Choroid plexus epithelial cell (primary cell): ENCODE data around the gene KDELR3.

Experiments
- DNase-seq: peaks from one replicate; pipeline ENCODE4 v3.0.0-alpha.2; 2010; ENCODE audit warnings: low read depth
- H3K4me3 ChIP-seq: 2 replicates; pipeline ENCODE4 v1.5.1; 2011; ENCODE audit warnings: low read depth, mild to moderate bottlenecking, control low read depth, low read length, moderate library complexity
- TF ChIP-seq, protein P1 (sequence below): conservative IDR thresholded peaks from 2 replicates; pipeline ENCODE4 v1.5.1; 2011; ENCODE audit warnings: low read depth, mild to moderate bottlenecking, control low read depth, inconsistent platforms, low read length, moderate library complexity

KDELR3 gene

DNA sequence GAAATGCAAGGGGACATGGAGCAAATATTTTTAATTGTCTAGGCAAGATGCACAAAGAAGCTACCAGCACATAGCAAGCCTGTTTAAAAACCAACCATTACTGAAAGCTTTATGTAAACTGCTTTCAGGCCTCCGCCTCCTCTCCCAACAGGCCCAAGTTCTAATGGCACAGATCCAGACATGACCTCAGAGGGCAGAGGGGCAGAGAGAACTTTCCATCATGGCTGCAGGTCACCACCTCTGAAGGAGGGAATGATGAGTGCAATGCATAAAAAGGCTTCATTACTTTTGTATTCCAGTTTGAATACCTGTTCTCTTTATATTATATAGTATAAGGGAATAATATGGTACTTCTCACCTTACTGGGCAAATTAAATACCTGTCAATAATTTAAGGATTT is 23.0 kb downstream of the KDELR3 start:
- no peak overlapping the region for H3K4me3 ChIP-seq
- TF ChIP-seq, protein P1, sequence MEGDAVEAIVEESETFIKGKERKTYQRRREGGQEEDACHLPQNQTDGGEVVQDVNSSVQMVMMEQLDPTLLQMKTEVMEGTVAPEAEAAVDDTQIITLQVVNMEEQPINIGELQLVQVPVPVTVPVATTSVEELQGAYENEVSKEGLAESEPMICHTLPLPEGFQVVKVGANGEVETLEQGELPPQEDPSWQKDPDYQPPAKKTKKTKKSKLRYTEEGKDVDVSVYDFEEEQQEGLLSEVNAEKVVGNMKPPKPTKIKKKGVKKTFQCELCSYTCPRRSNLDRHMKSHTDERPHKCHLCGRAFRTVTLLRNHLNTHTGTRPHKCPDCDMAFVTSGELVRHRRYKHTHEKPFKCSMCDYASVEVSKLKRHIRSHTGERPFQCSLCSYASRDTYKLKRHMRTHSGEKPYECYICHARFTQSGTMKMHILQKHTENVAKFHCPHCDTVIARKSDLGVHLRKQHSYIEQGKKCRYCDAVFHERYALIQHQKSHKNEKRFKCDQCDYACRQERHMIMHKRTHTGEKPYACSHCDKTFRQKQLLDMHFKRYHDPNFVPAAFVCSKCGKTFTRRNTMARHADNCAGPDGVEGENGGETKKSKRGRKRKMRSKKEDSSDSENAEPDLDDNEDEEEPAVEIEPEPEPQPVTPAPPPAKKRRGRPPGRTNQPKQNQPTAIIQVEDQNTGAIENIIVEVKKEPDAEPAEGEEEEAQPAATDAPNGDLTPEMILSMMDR: no peak
- DNase-seq: peak; percentile 94

DNA sequence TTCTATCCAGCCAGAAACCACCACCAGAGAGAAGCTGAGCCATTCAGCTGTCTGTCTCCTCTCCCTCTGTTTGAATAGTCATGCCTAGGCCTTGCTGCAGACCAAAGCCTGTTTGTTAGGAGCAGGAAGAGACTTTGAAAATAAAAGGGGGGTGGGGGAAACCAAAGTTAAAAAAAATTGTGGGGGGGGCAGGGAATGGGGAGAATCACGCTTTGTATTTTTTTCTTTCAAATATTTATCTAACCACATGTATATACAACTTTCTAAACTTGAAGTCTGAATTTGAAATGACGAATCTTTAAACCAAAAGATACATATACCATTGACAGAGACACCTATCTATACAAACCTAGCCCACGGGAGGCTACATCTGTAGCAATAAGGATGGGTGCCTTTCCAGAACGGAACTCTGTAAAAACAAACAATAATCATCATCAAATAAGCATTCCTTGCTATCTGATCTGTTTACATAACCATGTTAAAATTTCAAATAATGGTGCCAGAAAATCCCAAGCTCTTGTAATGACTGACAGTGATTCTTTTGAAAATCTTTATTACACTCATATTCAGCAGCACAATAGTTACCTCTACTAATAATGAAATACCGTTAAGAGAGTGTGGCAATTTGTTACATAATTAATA is 23.9 kb downstream of the KDELR3 start:
- TF ChIP-seq, protein P1: no peak
- no peak for DNase-seq

DNA sequence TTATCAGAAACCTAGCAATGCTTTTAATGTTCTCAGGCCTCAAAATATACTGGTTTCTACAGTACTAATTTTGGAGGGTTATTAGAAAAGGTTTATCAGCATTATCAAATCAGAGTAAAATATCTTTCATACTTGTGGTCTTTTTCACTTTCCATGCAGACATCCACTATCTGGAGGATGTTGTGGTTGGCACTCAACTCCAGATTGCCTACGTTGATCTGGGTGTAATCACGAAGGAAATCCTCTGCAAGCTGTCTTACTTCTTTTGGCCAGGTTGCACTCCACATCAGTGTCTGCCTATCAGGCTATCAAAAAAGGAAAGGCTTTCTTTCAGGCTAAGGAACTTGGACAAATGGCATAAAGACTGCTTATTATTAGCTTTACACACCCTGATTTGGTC is 26.6 kb downstream of the KDELR3 start:
- TF ChIP-seq, protein P1: no peak
- H3K4me3 ChIP-seq: no peak overlapping the region
- peak; percentile 83 for DNase-seq

More for the DNA sequence above, 23.9 kb downstream of the KDELR3 start:
- H3K4me3 ChIP-seq: no peak overlapping the region

DNA sequence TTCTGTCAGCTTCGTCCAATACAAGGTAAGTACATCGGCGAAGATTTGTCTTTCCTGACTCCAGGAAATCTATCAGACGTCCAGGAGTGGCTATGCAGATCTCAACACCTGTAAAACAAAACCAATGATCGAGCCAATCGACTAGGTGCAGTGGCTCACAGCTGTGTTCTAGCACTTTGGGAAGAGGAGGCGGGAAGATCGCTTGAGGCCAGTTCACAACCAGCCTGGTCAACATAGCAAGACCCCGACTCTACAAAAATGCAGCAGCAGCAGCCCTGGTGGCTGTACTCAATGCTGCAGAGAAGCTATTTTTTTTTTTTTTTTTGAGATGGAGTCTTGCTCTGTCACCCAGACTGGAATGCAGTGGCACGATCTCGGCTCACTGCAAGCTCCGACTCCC is 27.0 kb downstream of the KDELR3 start:
- TF ChIP-seq, protein P1: peak; percentile 19
- DNase-seq: no peak
- H3K4me3 ChIP-seq: no peak overlapping the region

DNA sequence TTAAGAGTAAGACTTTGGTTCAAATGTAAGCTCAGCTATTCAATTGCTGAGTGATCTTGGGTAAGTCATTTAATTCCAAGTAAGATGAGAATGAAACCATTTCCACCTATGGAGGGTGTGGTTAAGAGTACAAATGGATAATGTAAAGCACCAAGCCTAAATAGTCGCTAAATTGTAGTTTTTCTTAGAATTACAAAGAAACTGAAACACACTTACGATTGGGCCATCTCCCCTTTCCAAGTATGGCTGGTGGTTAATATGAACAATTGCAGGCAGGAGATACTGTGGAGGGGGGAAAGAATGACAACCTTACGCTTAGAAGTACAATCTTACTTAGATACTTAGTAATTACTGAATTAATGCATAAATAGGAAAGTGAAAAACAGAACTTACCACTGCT is 30.0 kb downstream of the KDELR3 start:
- TF ChIP-seq, protein P1: no peak
- no peak for DNase-seq
- H3K4me3 ChIP-seq: no peak overlapping the region

DNA sequence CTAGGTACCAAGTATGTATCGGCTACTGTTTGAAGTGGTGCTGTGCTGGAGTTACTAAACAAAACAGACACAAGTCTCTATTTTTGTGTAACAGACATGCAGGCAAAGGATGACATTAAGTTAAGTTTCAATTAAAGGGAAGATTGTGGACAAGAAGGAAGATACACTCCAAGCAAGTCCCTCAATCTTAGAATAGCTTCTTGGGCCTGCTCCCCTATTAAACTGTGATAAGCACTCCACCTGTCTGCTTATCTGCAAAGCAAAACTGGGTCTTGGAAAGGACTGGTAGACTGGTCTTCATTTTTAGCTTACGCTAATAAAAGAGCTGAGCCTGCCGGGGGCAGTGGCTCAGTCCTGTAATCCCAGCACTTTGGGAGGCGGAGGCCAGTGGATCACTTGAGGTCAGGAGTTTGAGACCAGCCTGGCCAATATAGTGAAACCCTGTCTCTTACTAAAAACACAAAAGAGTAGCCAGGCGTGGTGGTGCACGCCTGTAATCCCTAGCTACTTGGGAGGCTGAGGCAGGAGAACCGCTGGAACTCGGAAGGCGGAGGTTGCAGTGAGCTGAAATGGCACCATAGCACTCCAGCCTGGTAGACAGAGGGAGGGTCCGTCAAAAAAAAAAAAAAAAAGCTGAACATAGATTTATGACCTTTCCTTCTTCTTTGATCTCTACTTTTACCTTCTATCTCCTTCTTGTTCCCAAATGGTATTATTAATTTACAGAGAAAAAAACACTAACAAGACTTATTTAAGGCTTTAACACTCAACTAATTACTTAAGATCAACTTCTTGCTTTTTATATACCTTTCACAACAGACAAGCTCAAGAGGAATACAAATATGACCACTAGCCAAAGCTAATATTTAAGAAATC is 34.1 kb downstream of the KDELR3 start:
- TF ChIP-seq, protein P1: no peak
- DNase-seq: no peak
- H3K4me3 ChIP-seq: peak overlapping the region; percentile 96
